ENCODE measurements around the gene MEF2D.

Gene MEF2D

DNA sequence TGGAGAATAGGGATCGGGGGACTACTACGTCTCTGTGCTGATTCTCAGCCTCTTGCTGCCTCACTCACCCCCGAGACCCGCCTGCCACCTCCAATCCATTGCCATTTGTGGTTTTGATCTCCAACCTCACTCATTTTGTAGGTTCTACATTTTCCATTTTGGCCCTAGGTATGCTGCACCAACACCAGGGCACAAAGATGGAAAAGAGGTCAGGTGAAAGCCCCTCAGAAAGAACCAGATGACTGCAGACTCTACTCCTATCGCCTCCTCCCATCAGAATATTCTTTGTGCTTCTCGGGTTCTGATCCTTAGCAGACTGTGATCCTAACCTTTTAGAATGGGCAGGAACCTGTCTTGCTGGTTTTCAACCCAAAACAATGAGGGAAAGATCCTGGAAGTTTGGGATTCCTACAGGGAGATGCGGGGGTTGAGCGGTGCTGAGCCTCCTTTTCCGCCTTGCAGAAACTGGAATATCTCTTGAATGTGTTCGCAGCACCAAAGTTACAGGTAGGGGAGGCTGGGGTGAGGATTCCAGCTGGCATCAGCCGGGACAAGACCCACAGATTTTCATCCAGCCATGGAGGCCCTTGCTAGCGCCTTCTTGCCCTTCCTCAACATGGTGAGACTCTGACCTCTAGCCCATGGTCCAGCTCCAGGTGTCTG is 78.5 kb downstream of the MEF2D start:
- DNase-seq: no peak

DNA sequence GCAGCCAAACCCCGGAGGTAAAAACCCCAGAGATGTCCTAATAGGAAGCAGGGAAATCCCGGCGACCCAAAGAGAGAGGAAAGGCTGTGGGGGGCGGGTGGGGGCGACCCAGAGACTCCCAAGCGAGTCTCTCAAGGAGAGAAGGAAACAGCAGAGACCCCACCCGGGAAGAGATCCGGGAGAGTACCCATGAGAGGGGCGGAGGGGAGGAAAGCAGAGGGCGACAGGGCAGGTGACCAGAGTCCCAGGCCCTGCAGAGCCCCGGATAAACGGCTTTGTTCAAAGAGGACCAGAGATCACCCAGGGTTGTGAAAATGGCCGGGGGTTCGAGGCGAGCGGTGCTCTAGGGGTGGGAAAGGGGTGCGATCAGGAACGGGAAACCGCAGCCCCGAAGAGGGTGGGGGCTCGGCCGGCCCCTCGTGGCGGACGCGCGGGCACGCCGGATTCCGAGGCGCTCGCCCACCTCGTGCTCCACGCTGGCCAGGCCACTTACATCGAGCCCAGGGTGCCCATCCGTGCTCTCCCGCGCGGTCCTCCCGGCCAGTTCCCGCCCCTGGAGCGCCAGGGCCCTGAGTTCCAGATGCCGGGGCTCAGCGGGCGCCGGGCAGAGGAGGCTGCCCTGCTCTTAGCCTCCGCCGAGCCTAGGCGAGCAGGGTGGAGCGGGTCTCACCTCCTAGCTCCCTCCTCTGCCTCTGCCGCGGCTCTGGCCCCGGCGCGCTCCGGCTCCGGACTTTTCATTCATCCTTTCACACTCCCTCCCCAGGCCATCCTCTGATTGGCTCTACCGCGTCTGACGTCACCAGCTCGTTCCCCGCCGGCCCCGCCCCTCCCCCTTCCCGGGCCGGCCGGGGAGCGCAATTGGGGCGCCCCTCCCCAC is 79.3 kb downstream of the MEF2D start:
- peak; percentile 92 for DNase-seq

GRCh38 chr1:156420205-156421061 is 80.1 kb downstream of the MEF2D start:
- DNase-seq: no peak

- no peak for DNase-seq
These were observed 80.7 kb downstream of the MEF2D start for GRCh38 chr1:156419854-156420204.

- DNase-seq: no peak
These were observed 82.0 kb downstream of the MEF2D start for GRCh38 chr1:156418416-156419070.

- DNase-seq: no peak
These were observed 83.1 kb downstream of the MEF2D start for GRCh38 chr1:156417401-156418020.

DNA sequence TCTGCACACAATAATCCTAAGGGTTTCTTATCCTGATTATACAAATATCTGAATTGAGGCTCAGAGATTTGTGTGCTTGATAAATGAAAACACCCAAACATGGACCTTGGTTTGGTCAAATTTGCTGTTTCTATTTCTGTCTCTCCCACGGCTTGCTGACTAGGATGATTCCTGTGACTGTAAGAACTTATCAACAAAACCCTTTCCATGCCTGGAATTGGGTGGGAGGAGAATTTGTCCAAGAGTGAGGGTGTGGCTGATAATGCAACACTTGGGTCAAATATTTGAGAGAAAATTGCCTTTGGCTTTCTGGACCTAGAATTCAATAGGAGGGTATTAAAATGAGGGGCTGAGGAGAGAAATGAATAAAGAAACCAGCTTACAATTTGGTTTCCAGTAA is 83.6 kb downstream of the MEF2D start:
- no peak for DNase-seq

DNA sequence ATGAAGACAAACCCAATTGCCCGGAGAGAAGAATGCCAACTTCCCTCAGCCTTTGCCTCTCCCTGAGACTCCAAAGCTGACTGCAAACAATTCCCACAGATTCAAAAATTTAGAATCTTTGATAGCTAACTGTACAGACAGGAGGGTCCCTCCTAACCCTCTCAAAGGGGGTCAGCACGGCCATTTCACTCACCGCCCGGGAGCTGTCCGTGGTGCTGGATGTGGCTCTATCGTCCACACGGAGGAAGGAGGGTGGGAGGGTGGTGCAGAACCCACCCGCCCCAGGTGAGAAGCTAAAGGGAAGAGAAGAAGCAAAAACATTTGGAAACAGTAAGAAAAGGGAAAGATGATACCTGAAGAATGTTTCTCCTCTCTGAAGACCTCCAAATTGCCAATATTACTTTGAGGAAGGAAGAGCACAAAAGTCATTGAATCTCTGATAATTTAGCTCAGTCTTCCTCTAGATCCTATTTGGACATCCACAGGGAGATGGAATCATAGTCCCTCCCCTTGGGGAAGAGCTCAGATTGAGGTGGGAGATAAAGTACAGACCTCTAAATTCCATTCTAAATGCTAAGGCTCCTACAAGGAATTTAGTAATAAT is 86.0 kb downstream of the MEF2D start:
- DNase-seq: no peak

All from SHP77 treated with DMSO at 0.1 percent for 48 hours (cell line).